ENCODE results near the gene TBC1D32.

GRCh38 chr6:121274666-121275295 is 59.5 kb downstream of the TBC1D32 start:
- TF ChIP-seq ZFP3 (CRISPR knock-in tag; IDR thresholded peaks at IDR 0.05) (no peak), RARB (CRISPR knock-in tag; IDR thresholded peaks at IDR 0.05) (no peak), ZNF70 (CRISPR knock-in tag; IDR thresholded peaks at IDR 0.05) (no peak), TCF4 (CRISPR knock-in tag; IDR thresholded peaks at IDR 0.05; ENCODE audit: borderline replicate concordance) (no peak), ESRRG (CRISPR knock-in tag; IDR thresholded peaks at IDR 0.05) (no peak), BACH2 (CRISPR knock-in tag; IDR thresholded peaks at IDR 0.05; ENCODE audit: borderline replicate concordance) (no peak), CSRNP3 (CRISPR knock-in tag; IDR thresholded peaks at IDR 0.05) (no peak)
